SK-N-SH treated with all-trans-retinoic acid at 6 μM for 48 hours (cell line): Measurements from ENCODE around the gene SLC46A2.

Source experiments
- ATAC-seq: fragments of 200-7000 bp; cut with Tn5 transposase; 3 replicates; pipeline ENCODE4 v1.9.1; 2020; ENCODE audit warnings: mild to moderate bottlenecking, moderate library complexity
- ARNTL ChIP-seq: fragments of 450-650 bp; formaldehyde crosslinking; IDR thresholded peaks from 2 replicates; pipeline ENCODE4 v1.5.0; 2020; ENCODE audit warnings: low read depth, mild to moderate bottlenecking, moderate library complexity, borderline replicate concordance
- BACH2 ChIP-seq: fragments of 250-450 bp; sonication (Bioruptor Pico); IDR thresholded peaks from 2 replicates; pipeline ENCODE4 v1.9.0; 2021; ENCODE audit warnings: mild to moderate bottlenecking, borderline replicate concordance
- CSDC2 ChIP-seq: fragments of 250-450 bp; sonication (Bioruptor Pico); IDR thresholded peaks from 2 replicates; pipeline ENCODE4 v1.5.0; 2020; ENCODE audit warnings: mild to moderate bottlenecking, moderate library complexity
- ESRRG ChIP-seq: fragments of 250-450 bp; sonication (Bioruptor Pico); IDR thresholded peaks from 2 replicates; pipeline ENCODE4 v1.6.1; 2021; ENCODE audit warnings: mild to moderate bottlenecking
- GLIS3 ChIP-seq: fragments of 250-450 bp; sonication (Bioruptor Pico); IDR thresholded peaks from 2 replicates; pipeline ENCODE4 v1.5.0; 2020; ENCODE audit warnings: mild to moderate bottlenecking, moderate library complexity
- ISL1 ChIP-seq: fragments of 250-450 bp; sonication (Bioruptor Pico); IDR thresholded peaks from 2 replicates; pipeline ENCODE4 v2.1.2; 2022; ENCODE audit warnings: mild to moderate bottlenecking, moderate library complexity
- OSR1 ChIP-seq: fragments of 250-450 bp; sonication (Bioruptor Pico); IDR thresholded peaks from 2 replicates; pipeline ENCODE4 v1.8.0; 2022; ENCODE audit warnings: moderate library complexity, mild to moderate bottlenecking, inconsistent platforms
- PPARA ChIP-seq: fragments of 250-450 bp; sonication (Bioruptor Pico); IDR thresholded peaks from 2 replicates; pipeline ENCODE4 v1.5.0; 2020; ENCODE audit warnings: mild to moderate bottlenecking, borderline replicate concordance
- RARB ChIP-seq: fragments of 250-450 bp; sonication (Bioruptor Pico); IDR thresholded peaks from 2 replicates; pipeline ENCODE4 v1.8.0; 2021; ENCODE audit warnings: mild to moderate bottlenecking, moderate library complexity
- TCF4 ChIP-seq: fragments of 250-450 bp; sonication (Bioruptor Pico); IDR thresholded peaks from 2 replicates; pipeline ENCODE4 v1.8.0; 2021; ENCODE audit warnings: mild to moderate bottlenecking, moderate library complexity, borderline replicate concordance
- TOX ChIP-seq: fragments of 250-450 bp; sonication (Bioruptor Pico); IDR thresholded peaks from 2 replicates; pipeline ENCODE4 v1.8.0; 2021; ENCODE audit warnings: mild to moderate bottlenecking, moderate library complexity, borderline replicate concordance
- ZC3H10 ChIP-seq: fragments of 250-450 bp; sonication (Bioruptor Pico); IDR thresholded peaks from 2 replicates; pipeline ENCODE4 v1.5.1; 2021; ENCODE audit warnings: mild to moderate bottlenecking, moderate library complexity
- ZFP3 ChIP-seq: fragments of 250-450 bp; sonication (Bioruptor Pico); IDR thresholded peaks from 2 replicates; pipeline ENCODE4 v1.5.0; 2020; ENCODE audit warnings: mild to moderate bottlenecking, moderate library complexity
- ZFP30 ChIP-seq: fragments of 450-650 bp; formaldehyde crosslinking; IDR thresholded peaks from 2 replicates; pipeline ENCODE4 v1.5.0; 2022; ENCODE audit warnings: mild to moderate bottlenecking, moderate library complexity
- ZNF565 ChIP-seq: fragments of 450-650 bp; formaldehyde crosslinking; conservative IDR thresholded peaks from 2 replicates; pipeline ENCODE4 v1.5.0; 2020; ENCODE audit warnings: low read depth, mild to moderate bottlenecking, moderate library complexity
- ZNF70 ChIP-seq: fragments of 450-650 bp; formaldehyde crosslinking; IDR thresholded peaks from 2 replicates; pipeline ENCODE4 v1.5.0; 2020; ENCODE audit warnings: mild to moderate bottlenecking, moderate library complexity
- ZNF8 ChIP-seq: fragments of 450-650 bp; formaldehyde crosslinking; IDR thresholded peaks from 2 replicates; pipeline ENCODE4 v1.5.0; 2020; ENCODE audit warnings: mild to moderate bottlenecking, moderate library complexity
- TF ChIP-seq, protein P1 (sequence below): fragments of 250-450 bp; sonication (Bioruptor Pico); IDR thresholded peaks from 2 replicates; pipeline ENCODE4 v1.8.0; 2020; ENCODE audit warnings: mild to moderate bottlenecking, moderate library complexity, borderline replicate concordance
- TF ChIP-seq, protein P2 (sequence below): fragments of 250-450 bp; sonication (Bioruptor Pico); IDR thresholded peaks from 2 replicates; pipeline ENCODE4 v1.5.0; 2020; ENCODE audit warnings: mild to moderate bottlenecking, moderate library complexity
- TF ChIP-seq, protein P3 (sequence below): fragments of 250-450 bp; sonication (Bioruptor Pico); IDR thresholded peaks from 2 replicates; pipeline ENCODE4 v1.5.1; 2021; ENCODE audit warnings: mild to moderate bottlenecking, moderate library complexity
- TF ChIP-seq, protein P4 (sequence below): fragments of 250-450 bp; sonication (Bioruptor Pico); IDR thresholded peaks from 2 replicates; pipeline ENCODE4 v1.5.1; 2020; ENCODE audit warnings: low read depth, mild to moderate bottlenecking, moderate library complexity
- TF ChIP-seq, protein P5 (sequence below): fragments of 250-450 bp; sonication (Bioruptor Pico); IDR thresholded peaks from 2 replicates; pipeline ENCODE4 v1.8.0; 2021; ENCODE audit warnings: low read depth, mild to moderate bottlenecking, moderate library complexity, borderline replicate concordance

The SLC46A2 gene

DNA sequence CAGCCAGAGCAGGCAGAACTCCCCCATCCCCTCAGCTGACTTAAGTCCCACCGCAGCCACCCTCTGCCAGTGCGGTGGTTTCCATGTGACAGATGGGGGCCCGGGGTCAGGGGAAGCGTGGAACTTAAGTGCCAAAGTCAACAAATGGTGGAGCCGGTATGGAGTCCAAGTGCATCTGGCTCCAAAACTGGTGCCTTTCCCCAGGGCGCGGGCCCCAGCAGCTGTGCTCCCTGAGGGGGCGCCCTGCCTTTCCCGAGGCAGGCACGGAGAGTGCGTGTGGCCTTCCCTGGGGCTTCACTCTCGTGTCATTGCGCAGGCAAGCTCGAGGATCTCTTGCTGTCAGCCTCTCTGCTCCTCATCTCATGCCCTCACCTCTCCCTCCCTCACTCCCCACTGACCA lies 33.8 kb downstream of the SLC46A2 start:
- ATAC-seq, result no peak
- TF ChIP-seq ESRRG (CRISPR knock-in tag) (no peak), TOX (CRISPR knock-in tag) (no peak), TCF4 (no peak), GLIS3 (CRISPR knock-in tag) (no peak), RARB (CRISPR knock-in tag) (no peak), ZNF565 (CRISPR knock-in tag) (no peak), ZC3H10 (CRISPR knock-in tag) (no peak), ARNTL (no peak), ZNF70 (CRISPR knock-in tag) (no peak), ZFP3 (CRISPR knock-in tag) (no peak), BACH2 (CRISPR knock-in tag) (no peak), ISL1 (no peak), OSR1 (CRISPR knock-in tag) (no peak), CSDC2 (CRISPR knock-in tag) (no peak)
- TF ChIP-seq, protein P1, sequence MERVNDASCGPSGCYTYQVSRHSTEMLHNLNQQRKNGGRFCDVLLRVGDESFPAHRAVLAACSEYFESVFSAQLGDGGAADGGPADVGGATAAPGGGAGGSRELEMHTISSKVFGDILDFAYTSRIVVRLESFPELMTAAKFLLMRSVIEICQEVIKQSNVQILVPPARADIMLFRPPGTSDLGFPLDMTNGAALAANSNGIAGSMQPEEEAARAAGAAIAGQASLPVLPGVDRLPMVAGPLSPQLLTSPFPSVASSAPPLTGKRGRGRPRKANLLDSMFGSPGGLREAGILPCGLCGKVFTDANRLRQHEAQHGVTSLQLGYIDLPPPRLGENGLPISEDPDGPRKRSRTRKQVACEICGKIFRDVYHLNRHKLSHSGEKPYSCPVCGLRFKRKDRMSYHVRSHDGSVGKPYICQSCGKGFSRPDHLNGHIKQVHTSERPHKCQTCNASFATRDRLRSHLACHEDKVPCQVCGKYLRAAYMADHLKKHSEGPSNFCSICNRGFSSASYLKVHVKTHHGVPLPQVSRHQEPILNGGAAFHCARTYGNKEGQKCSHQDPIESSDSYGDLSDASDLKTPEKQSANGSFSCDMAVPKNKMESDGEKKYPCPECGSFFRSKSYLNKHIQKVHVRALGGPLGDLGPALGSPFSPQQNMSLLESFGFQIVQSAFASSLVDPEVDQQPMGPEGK (CRISPR knock-in tag), result no peak
- TF ChIP-seq, protein P2, sequence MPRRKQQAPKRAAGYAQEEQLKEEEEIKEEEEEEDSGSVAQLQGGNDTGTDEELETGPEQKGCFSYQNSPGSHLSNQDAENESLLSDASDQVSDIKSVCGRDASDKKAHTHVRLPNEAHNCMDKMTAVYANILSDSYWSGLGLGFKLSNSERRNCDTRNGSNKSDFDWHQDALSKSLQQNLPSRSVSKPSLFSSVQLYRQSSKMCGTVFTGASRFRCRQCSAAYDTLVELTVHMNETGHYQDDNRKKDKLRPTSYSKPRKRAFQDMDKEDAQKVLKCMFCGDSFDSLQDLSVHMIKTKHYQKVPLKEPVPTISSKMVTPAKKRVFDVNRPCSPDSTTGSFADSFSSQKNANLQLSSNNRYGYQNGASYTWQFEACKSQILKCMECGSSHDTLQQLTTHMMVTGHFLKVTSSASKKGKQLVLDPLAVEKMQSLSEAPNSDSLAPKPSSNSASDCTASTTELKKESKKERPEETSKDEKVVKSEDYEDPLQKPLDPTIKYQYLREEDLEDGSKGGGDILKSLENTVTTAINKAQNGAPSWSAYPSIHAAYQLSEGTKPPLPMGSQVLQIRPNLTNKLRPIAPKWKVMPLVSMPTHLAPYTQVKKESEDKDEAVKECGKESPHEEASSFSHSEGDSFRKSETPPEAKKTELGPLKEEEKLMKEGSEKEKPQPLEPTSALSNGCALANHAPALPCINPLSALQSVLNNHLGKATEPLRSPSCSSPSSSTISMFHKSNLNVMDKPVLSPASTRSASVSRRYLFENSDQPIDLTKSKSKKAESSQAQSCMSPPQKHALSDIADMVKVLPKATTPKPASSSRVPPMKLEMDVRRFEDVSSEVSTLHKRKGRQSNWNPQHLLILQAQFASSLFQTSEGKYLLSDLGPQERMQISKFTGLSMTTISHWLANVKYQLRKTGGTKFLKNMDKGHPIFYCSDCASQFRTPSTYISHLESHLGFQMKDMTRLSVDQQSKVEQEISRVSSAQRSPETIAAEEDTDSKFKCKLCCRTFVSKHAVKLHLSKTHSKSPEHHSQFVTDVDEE, result no peak
- TF ChIP-seq, protein P3, sequence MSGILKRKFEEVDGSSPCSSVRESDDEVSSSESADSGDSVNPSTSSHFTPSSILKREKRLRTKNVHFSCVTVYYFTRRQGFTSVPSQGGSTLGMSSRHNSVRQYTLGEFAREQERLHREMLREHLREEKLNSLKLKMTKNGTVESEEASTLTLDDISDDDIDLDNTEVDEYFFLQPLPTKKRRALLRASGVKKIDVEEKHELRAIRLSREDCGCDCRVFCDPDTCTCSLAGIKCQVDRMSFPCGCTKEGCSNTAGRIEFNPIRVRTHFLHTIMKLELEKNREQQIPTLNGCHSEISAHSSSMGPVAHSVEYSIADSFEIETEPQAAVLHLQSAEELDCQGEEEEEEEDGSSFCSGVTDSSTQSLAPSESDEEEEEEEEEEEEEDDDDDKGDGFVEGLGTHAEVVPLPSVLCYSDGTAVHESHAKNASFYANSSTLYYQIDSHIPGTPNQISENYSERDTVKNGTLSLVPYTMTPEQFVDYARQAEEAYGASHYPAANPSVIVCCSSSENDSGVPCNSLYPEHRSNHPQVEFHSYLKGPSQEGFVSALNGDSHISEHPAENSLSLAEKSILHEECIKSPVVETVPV, result no peak
- TF ChIP-seq, protein P4, sequence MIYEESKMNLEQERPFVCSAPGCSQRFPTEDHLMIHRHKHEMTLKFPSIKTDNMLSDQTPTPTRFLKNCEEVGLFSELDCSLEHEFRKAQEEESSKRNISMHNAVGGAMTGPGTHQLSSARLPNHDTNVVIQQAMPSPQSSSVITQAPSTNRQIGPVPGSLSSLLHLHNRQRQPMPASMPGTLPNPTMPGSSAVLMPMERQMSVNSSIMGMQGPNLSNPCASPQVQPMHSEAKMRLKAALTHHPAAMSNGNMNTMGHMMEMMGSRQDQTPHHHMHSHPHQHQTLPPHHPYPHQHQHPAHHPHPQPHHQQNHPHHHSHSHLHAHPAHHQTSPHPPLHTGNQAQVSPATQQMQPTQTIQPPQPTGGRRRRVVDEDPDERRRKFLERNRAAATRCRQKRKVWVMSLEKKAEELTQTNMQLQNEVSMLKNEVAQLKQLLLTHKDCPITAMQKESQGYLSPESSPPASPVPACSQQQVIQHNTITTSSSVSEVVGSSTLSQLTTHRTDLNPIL (CRISPR knock-in tag), result no peak
- TF ChIP-seq, all 23 proteins: peak for 0

DNA sequence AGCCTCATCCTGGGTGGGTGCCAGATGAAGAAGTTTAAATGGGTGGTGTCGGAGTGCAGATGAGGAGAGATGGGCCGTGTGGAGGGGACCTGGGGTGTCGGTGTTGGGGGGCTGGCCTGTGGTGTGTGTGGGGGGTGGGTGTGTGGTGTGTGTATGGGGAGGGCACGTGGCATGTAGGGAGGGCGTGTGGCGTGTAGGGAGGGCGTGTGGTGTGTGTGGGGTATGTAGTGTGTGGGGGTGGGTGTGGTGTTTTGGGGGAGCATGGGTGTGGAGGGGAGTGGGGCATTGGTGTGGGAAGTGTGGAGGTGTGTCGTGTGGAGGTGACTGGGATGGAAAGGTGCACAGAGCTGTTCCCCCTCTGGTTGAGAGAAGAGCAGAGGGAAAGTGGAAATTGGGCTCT lies 34.5 kb downstream of the SLC46A2 start:
- no peak for TF ChIP-seq GLIS3 (CRISPR knock-in tag)
- no peak for TF ChIP-seq TOX (CRISPR knock-in tag)
- TF ChIP-seq, protein P4 (CRISPR knock-in tag), result no peak
- TF ChIP-seq ZFP3 (CRISPR knock-in tag), result no peak
- TF ChIP-seq ZFP30, result no peak
- TF ChIP-seq, protein P2, result no peak
- no peak for TF ChIP-seq ZNF70 (CRISPR knock-in tag)
- TF ChIP-seq, protein P5, sequence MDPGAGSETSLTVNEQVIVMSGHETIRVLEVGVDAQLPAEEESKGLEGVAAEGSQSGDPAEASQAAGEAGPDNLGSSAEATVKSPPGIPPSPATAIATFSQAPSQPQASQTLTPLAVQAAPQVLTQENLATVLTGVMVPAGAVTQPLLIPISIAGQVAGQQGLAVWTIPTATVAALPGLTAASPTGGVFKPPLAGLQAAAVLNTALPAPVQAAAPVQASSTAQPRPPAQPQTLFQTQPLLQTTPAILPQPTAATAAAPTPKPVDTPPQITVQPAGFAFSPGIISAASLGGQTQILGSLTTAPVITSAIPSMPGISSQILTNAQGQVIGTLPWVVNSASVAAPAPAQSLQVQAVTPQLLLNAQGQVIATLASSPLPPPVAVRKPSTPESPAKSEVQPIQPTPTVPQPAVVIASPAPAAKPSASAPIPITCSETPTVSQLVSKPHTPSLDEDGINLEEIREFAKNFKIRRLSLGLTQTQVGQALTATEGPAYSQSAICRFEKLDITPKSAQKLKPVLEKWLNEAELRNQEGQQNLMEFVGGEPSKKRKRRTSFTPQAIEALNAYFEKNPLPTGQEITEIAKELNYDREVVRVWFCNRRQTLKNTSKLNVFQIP (CRISPR knock-in tag), result no peak
- TF ChIP-seq RARB (CRISPR knock-in tag), result no peak
- TF ChIP-seq ISL1, result no peak
- no peak for TF ChIP-seq ZNF8 (CRISPR knock-in tag)
- TF ChIP-seq ESRRG (CRISPR knock-in tag), result no peak
- TF ChIP-seq, protein P1 (CRISPR knock-in tag), result no peak
- no peak for TF ChIP-seq PPARA (CRISPR knock-in tag)
- no peak for ATAC-seq
